DOHH2 (cell line): ENCODE measurements around the gene USP17L30.
"Not testable (repeated sequence)": the region's sequence is repeated elsewhere in the genome, so short reads cannot be mapped to it uniquely, and the experiment has no call there.

Experiments used
- H3F3A ChIP-seq: fragments of 200-600 bp; sonication (generic), shearing (Covaris generic); 2 replicates; pipeline ENCODE4 v1.6.0; 2016; ENCODE audit warnings: antibody characterized with exemption, mild to moderate bottlenecking; ENCODE audit not compliant: control insufficient read depth, insufficient read depth
- H3K27ac ChIP-seq: fragments of 200-600 bp; sonication (generic); 2 replicates; pipeline ENCODE4 v1.5.1; 2014; ENCODE audit warnings: low read depth, mild to moderate bottlenecking, low read length, moderate library complexity
- H3K27me3 ChIP-seq: fragments of 200-600 bp; sonication (generic); 2 replicates; pipeline ENCODE4 v1.6.1; 2014; ENCODE audit warnings: mild to moderate bottlenecking, low read length, mixed read lengths; ENCODE audit not compliant: control insufficient read depth
- H3K36me3 ChIP-seq: fragments of 200-600 bp; sonication (generic); 2 replicates; pipeline ENCODE4 v1.6.1; 2014; ENCODE audit warnings: mild to moderate bottlenecking, low read length, moderate library complexity, mixed read lengths; ENCODE audit not compliant: control insufficient read depth
- H3K4me1 ChIP-seq: fragments of 200-600 bp; sonication (generic); 2 replicates; pipeline ENCODE4 v1.6.1; 2014; ENCODE audit warnings: mild to moderate bottlenecking, low read length, mixed read lengths; ENCODE audit not compliant: control insufficient read depth
- H3K4me2 ChIP-seq: fragments of 200-600 bp; sonication (generic); 2 replicates; pipeline ENCODE4 v1.6.0; 2014; ENCODE audit warnings: mild to moderate bottlenecking, low read length, moderate library complexity
- H3K4me3 ChIP-seq: fragments of 200-600 bp; sonication (generic); 2 replicates; pipeline ENCODE4 v1.5.1; 2014; ENCODE audit warnings: mild to moderate bottlenecking, low read length, mixed read lengths
- H3K79me2 ChIP-seq: fragments of 200-600 bp; sonication (generic); 2 replicates; pipeline ENCODE4 v1.6.1; 2014; ENCODE audit warnings: mild to moderate bottlenecking, low read length, mixed read lengths; ENCODE audit not compliant: control insufficient read depth
- H3K9me2 ChIP-seq: fragments of 200-600 bp; sonication (generic); replicated peaks from 2 replicates; pipeline ENCODE4 v1.6.1; 2014; ENCODE audit warnings: mild to moderate bottlenecking, low read length, mixed read lengths; ENCODE audit not compliant: control insufficient read depth
- H3K9me3 ChIP-seq: fragments of 200-600 bp; sonication (generic); 2 replicates; pipeline ENCODE4 v1.6.1; 2014; ENCODE audit warnings: antibody characterized with exemption, low read length, mixed read lengths; ENCODE audit not compliant: control insufficient read depth, insufficient read depth
- H4K20me1 ChIP-seq: fragments of 200-600 bp; sonication (generic); 2 replicates; pipeline ENCODE4 v1.6.0; 2014; ENCODE audit warnings: low read depth, mild to moderate bottlenecking, antibody characterized with exemption, low read length, moderate library complexity; ENCODE audit not compliant: control insufficient read depth, insufficient read depth

Gene USP17L30, protein sequence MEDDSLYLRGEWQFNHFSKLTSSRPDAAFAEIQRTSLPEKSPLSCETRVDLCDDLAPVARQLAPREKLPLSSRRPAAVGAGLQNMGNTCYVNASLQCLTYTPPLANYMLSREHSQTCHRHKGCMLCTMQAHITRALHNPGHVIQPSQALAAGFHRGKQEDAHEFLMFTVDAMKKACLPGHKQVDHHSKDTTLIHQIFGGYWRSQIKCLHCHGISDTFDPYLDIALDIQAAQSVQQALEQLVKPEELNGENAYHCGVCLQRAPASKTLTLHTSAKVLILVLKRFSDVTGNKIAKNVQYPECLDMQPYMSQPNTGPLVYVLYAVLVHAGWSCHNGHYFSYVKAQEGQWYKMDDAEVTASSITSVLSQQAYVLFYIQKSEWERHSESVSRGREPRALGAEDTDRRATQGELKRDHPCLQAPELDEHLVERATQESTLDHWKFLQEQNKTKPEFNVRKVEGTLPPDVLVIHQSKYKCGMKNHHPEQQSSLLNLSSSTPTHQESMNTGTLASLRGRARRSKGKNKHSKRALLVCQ

DNA sequence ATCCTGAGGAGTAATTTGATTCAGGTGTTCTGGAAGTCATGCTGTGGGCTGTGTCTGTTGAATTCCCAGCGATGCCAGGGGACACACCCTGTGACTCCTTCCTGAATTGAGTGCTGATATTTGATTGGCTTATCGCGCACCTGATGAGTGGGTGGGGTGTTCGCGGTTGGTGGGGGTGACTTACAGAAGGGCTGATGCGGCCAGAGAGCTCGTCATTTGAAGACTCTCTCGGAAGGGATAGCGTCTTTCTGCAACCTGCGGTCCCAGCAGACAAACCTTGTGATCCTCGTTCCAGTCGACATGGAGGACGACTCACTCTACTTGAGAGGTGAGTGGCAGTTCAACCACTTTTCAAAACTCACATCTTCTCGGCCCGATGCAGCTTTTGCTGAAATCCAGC, at the start of gene USP17L30:
USP17L30 (plus strand) TSS at position 301 of the 400 bp plus-strand sequence; CDS start at position 301, 0 bp downstream.
- H3K9me2 ChIP-seq, H3K27me3 ChIP-seq, H4K20me1 ChIP-seq, H3K4me3 ChIP-seq, H3K4me1 ChIP-seq, H3F3A ChIP-seq, H3K36me3 ChIP-seq, H3K27ac ChIP-seq, H3K79me2 ChIP-seq, H3K9me3 ChIP-seq, H3K4me2 ChIP-seq: not testable (repeated sequence)

DNA sequence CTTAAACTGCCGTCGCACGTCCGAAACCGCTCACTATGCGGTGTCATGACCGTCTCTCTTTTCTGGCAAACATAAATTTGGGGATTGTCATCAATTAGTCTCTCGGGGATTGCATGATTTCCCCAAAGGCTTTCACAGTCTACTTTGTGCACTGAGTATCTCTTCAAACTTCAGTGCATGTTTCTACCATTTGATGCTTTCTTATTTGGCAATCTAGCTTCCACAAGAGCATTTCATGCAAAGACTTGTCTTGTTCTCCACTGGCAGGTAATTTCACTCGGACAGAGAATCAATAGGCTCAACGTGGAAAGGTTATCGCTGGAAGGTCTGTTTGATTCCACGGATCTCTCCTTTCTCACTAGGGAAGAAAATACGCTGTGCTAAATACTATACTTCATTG, 38.7 kb upstream of the USP17L30 start:
- H3K4me1 ChIP-seq, H3K4me3 ChIP-seq, H3K4me2 ChIP-seq, H3K27me3 ChIP-seq, H3K79me2 ChIP-seq, H3K36me3 ChIP-seq, H3K9me2 ChIP-seq, H3K27ac ChIP-seq, H3F3A ChIP-seq, H3K9me3 ChIP-seq, H4K20me1 ChIP-seq: not testable (repeated sequence)

DNA sequence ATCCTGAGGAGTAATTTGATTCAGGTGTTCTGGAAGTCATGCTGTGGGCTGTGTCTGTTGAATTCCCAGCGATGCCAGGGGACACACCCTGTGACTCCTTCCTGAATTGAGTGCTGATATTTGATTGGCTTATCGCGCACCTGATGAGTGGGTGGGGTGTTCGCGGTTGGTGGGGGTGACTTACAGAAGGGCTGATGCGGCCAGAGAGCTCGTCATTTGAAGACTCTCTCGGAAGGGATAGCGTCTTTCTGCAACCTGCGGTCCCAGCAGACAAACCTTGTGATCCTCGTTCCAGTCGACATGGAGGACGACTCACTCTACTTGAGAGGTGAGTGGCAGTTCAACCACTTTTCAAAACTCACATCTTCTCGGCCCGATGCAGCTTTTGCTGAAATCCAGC, 38.1 kb upstream of the USP17L30 start, which contains the start of gene USP17L24:
USP17L24 (plus strand) TSS at position 301 of the 400 bp plus-strand sequence; CDS start at position 301, 0 bp downstream.
- not testable (repeated sequence) for H3K9me3 ChIP-seq, H3K4me1 ChIP-seq, H3K27ac ChIP-seq, H3K9me2 ChIP-seq, H3K4me3 ChIP-seq, H3K79me2 ChIP-seq, H3K27me3 ChIP-seq, H4K20me1 ChIP-seq, H3F3A ChIP-seq, H3K36me3 ChIP-seq, H3K4me2 ChIP-seq

DNA sequence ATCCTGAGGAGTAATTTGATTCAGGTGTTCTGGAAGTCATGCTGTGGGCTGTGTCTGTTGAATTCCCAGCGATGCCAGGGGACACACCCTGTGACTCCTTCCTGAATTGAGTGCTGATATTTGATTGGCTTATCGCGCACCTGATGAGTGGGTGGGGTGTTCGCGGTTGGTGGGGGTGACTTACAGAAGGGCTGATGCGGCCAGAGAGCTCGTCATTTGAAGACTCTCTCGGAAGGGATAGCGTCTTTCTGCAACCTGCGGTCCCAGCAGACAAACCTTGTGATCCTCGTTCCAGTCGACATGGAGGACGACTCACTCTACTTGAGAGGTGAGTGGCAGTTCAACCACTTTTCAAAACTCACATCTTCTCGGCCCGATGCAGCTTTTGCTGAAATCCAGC, 33.3 kb upstream of the USP17L30 start, which contains the start of gene USP17L25:
USP17L25 (plus strand) TSS at position 301 of the 400 bp plus-strand sequence; CDS start at position 301, 0 bp downstream.
- not testable (repeated sequence) for H3K79me2 ChIP-seq, H3K4me3 ChIP-seq, H3K4me1 ChIP-seq, H3K36me3 ChIP-seq, H3K27me3 ChIP-seq, H3F3A ChIP-seq, H4K20me1 ChIP-seq, H3K4me2 ChIP-seq, H3K9me3 ChIP-seq, H3K27ac ChIP-seq, H3K9me2 ChIP-seq

DNA sequence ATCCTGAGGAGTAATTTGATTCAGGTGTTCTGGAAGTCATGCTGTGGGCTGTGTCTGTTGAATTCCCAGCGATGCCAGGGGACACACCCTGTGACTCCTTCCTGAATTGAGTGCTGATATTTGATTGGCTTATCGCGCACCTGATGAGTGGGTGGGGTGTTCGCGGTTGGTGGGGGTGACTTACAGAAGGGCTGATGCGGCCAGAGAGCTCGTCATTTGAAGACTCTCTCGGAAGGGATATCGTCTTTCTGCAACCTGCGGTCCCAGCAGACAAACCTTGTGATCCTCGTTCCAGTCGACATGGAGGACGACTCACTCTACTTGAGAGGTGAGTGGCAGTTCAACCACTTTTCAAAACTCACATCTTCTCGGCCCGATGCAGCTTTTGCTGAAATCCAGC, 28.6 kb upstream of the USP17L30 start, which contains the start of gene USP17L26:
USP17L26 (plus strand) TSS at position 301 of the 400 bp plus-strand sequence; CDS start at position 301, 0 bp downstream.
- H3K9me2 ChIP-seq, H3K4me3 ChIP-seq, H3K4me2 ChIP-seq, H3K27ac ChIP-seq, H3F3A ChIP-seq, H4K20me1 ChIP-seq, H3K9me3 ChIP-seq, H3K4me1 ChIP-seq, H3K36me3 ChIP-seq, H3K79me2 ChIP-seq, H3K27me3 ChIP-seq: not testable (repeated sequence)

DNA sequence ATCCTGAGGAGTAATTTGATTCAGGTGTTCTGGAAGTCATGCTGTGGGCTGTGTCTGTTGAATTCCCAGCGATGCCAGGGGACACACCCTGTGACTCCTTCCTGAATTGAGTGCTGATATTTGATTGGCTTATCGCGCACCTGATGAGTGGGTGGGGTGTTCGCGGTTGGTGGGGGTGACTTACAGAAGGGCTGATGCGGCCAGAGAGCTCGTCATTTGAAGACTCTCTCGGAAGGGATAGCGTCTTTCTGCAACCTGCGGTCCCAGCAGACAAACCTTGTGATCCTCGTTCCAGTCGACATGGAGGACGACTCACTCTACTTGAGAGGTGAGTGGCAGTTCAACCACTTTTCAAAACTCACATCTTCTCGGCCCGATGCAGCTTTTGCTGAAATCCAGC, 23.8 kb upstream of the USP17L30 start, which contains the start of gene USP17L5:
USP17L5 (plus strand) TSS at position 301 of the 400 bp plus-strand sequence; CDS start at position 301, 0 bp downstream.
- H3F3A ChIP-seq, H3K4me2 ChIP-seq, H4K20me1 ChIP-seq, H3K4me3 ChIP-seq, H3K79me2 ChIP-seq, H3K36me3 ChIP-seq, H3K27me3 ChIP-seq, H3K4me1 ChIP-seq, H3K9me2 ChIP-seq, H3K9me3 ChIP-seq, H3K27ac ChIP-seq: not testable (repeated sequence)

DNA sequence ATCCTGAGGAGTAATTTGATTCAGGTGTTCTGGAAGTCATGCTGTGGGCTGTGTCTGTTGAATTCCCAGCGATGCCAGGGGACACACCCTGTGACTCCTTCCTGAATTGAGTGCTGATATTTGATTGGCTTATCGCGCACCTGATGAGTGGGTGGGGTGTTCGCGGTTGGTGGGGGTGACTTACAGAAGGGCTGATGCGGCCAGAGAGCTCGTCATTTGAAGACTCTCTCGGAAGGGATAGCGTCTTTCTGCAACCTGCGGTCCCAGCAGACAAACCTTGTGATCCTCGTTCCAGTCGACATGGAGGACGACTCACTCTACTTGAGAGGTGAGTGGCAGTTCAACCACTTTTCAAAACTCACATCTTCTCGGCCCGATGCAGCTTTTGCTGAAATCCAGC, 19.1 kb upstream of the USP17L30 start, which contains the start of gene USP17L27:
USP17L27 (plus strand) TSS at position 301 of the 400 bp plus-strand sequence; CDS start at position 301, 0 bp downstream.
- H3K9me2 ChIP-seq, H3K4me3 ChIP-seq, H3K27me3 ChIP-seq, H3K79me2 ChIP-seq, H3K9me3 ChIP-seq, H3F3A ChIP-seq, H4K20me1 ChIP-seq, H3K36me3 ChIP-seq, H3K4me1 ChIP-seq, H3K4me2 ChIP-seq, H3K27ac ChIP-seq: not testable (repeated sequence)

DNA sequence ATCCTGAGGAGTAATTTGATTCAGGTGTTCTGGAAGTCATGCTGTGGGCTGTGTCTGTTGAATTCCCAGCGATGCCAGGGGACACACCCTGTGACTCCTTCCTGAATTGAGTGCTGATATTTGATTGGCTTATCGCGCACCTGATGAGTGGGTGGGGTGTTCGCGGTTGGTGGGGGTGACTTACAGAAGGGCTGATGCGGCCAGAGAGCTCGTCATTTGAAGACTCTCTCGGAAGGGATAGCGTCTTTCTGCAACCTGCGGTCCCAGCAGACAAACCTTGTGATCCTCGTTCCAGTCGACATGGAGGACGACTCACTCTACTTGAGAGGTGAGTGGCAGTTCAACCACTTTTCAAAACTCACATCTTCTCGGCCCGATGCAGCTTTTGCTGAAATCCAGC, 14.3 kb upstream of the USP17L30 start, which contains the start of gene USP17L28:
USP17L28 (plus strand) TSS at position 301 of the 400 bp plus-strand sequence; CDS start at position 301, 0 bp downstream.
- not testable (repeated sequence) for H3K4me2 ChIP-seq, H3K27ac ChIP-seq, H4K20me1 ChIP-seq, H3K27me3 ChIP-seq, H3K79me2 ChIP-seq, H3F3A ChIP-seq, H3K9me2 ChIP-seq, H3K36me3 ChIP-seq, H3K4me3 ChIP-seq, H3K9me3 ChIP-seq, H3K4me1 ChIP-seq
